SU-DHL-6 (cell line): ENCODE results near the gene APLN.

ENCODE experiments used
- H2AFZ ChIP-seq: fragments of 200-600 bp; sonication (generic); 2 replicates; pipeline ENCODE4 v1.6.1; 2014; ENCODE audit warnings: low read depth, mild to moderate bottlenecking, moderate library complexity, mixed read lengths, antibody characterized with exemption, low read length; ENCODE audit not compliant: severe bottlenecking
- H3F3A ChIP-seq: fragments of 200-600 bp; shearing (Covaris generic); 2 replicates; pipeline ENCODE4 v1.6.0; 2016; ENCODE audit warnings: antibody characterized with exemption, mild to moderate bottlenecking; ENCODE audit not compliant: insufficient read depth
- H3K27ac ChIP-seq: fragments of 200-600 bp; sonication (generic); 2 replicates; pipeline ENCODE4 v1.5.1; 2016; ENCODE audit warnings: low read depth, mild to moderate bottlenecking, low read length, moderate library complexity, mixed read lengths
- H3K27me3 ChIP-seq: fragments of 200-600 bp; sonication (generic), shearing (Covaris generic); 2 replicates; pipeline ENCODE4 v1.6.0; 2014; ENCODE audit warnings: mild to moderate bottlenecking, low read length
- H3K36me3 ChIP-seq: fragments of 200-600 bp; sonication (generic); 2 replicates; pipeline ENCODE4 v1.6.1; 2014; ENCODE audit warnings: mild to moderate bottlenecking, low read length, mixed read lengths
- H3K4me2 ChIP-seq: fragments of 300-600, 200-600 bp; shearing (Covaris generic), sonication (generic); 2 replicates; pipeline ENCODE4 v1.6.0; 2014; ENCODE audit warnings: low read length, low read depth, mild to moderate bottlenecking; ENCODE audit not compliant: poor library complexity, severe bottlenecking
- H3K4me3 ChIP-seq: fragments of 200-600 bp; sonication (generic); 2 replicates; pipeline ENCODE4 v1.5.1; 2014; ENCODE audit warnings: antibody characterized with exemption, low read length, mild to moderate bottlenecking, mixed read lengths; ENCODE audit not compliant: insufficient read depth, poor library complexity, severe bottlenecking
- H3K79me2 ChIP-seq: fragments of 200-600 bp; sonication (generic); 2 replicates; pipeline ENCODE4 v1.6.1; 2014; ENCODE audit warnings: mild to moderate bottlenecking, low read length, moderate library complexity; ENCODE audit not compliant: insufficient read depth
- H3K9ac ChIP-seq: fragments of 200-600 bp; sonication (generic); 2 replicates; pipeline ENCODE4 v1.7.0; 2014; ENCODE audit warnings: mild to moderate bottlenecking, low read length
- H3K9me2 ChIP-seq: fragments of 200-600 bp; sonication (generic); replicated peaks from 2 replicates; pipeline ENCODE4 v1.6.1; 2014; ENCODE audit warnings: low read length; ENCODE audit not compliant: insufficient read depth
- H3K9me3 ChIP-seq: fragments of 200-600 bp; sonication (generic); 2 replicates; pipeline ENCODE4 v1.6.1; 2014; ENCODE audit warnings: low read length, mixed read lengths; ENCODE audit not compliant: insufficient read depth
- H4K20me1 ChIP-seq: fragments of 200-600 bp; sonication (generic); 2 replicates; pipeline ENCODE4 v1.6.1; 2014; ENCODE audit warnings: low read depth, mild to moderate bottlenecking, antibody characterized with exemption, low read length, moderate library complexity, mixed read lengths
- EZH2phosphoT487 ChIP-seq: fragments of 200-600 bp; sonication (generic), shearing (Covaris generic); conservative IDR thresholded peaks from 2 replicates; pipeline ENCODE4 v1.6.1; 2018; ENCODE audit warnings: mild to moderate bottlenecking, antibody characterized with exemption, low read length, moderate library complexity, mixed read lengths
- TF ChIP-seq, protein P1 (sequence below): fragments of 200-600 bp; sonication (generic); IDR thresholded peaks from one replicate; pipeline ENCODE4 v1.5.1; 2017; ENCODE audit warnings: antibody characterized with exemption, mild to moderate bottlenecking, low read length, moderate library complexity; ENCODE audit not compliant: insufficient read depth, poor library complexity, severe bottlenecking

Gene APLN

DNA sequence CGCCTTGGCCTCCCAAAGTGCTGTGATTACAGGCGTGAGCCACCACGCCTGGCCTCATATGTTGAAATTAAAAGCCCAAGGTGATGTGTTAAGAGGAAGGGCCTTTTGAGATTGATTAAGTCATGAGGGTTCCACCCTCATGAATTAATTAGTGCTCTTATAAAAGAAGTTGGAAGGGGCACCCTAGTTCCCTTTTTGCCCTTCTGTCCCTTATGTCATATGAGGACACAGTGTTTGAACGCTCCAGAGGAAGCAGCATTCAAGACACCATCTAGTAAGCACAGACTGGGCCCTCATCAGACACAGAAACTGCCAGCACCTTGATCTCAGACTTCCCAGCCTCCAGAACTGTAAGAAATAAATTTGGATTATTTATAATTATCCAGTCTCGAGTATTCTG lies 5.1 kb upstream of the APLN start:
- Histone ChIP-seq H3K9me3 (no peaks in the 10 kb centered on the region), H3K4me3 (no peak overlapping the region), H3K27me3 (no peaks in the 10 kb centered on the region), H3K4me2 (no peak overlapping the region), H4K20me1 (no peaks in the 10 kb centered on the region), H3K9ac (no peak overlapping the region), H3K36me3 (no peaks in the 10 kb centered on the region), H3K79me2 (no peaks in the 10 kb centered on the region), H3K27ac (no peak overlapping the region), H3K9me2 (no peaks in the 10 kb centered on the region), H2AFZ (no peak overlapping the region), H3F3A (no peaks in the 10 kb centered on the region)
- TF ChIP-seq EZH2phosphoT487 = no peak
- TF ChIP-seq, protein P1, sequence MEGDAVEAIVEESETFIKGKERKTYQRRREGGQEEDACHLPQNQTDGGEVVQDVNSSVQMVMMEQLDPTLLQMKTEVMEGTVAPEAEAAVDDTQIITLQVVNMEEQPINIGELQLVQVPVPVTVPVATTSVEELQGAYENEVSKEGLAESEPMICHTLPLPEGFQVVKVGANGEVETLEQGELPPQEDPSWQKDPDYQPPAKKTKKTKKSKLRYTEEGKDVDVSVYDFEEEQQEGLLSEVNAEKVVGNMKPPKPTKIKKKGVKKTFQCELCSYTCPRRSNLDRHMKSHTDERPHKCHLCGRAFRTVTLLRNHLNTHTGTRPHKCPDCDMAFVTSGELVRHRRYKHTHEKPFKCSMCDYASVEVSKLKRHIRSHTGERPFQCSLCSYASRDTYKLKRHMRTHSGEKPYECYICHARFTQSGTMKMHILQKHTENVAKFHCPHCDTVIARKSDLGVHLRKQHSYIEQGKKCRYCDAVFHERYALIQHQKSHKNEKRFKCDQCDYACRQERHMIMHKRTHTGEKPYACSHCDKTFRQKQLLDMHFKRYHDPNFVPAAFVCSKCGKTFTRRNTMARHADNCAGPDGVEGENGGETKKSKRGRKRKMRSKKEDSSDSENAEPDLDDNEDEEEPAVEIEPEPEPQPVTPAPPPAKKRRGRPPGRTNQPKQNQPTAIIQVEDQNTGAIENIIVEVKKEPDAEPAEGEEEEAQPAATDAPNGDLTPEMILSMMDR = no peak

DNA sequence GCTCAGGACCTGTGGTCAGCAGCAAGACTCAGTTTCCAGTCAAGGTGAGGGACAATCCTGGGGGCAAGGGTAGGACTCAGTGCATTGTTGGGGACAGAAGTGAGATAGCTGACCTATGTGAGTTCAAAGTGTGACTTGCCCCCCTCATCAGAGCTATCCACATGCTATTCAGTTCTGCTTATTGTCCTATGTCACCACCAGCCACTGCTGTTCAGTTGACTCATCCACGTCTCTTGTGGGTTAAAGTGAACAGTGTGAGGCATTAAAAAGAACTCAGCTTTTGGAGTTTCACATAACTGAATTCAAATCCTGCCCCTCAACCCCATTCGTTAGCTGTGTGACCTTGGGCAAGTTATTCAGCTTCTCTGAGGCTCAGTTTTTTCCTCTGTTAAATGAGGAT lies 4.4 kb upstream of the APLN start:
- Histone ChIP-seq H4K20me1 (no peaks in the 10 kb centered on the region), H3K27ac (no peak overlapping the region), H3K9ac (no peak overlapping the region), H3K27me3 (no peaks in the 10 kb centered on the region), H3F3A (no peaks in the 10 kb centered on the region), H3K4me3 (no peak overlapping the region), H3K9me3 (no peaks in the 10 kb centered on the region), H3K4me2 (no peak overlapping the region), H3K79me2 (no peaks in the 10 kb centered on the region), H2AFZ (no peak overlapping the region), H3K36me3 (no peaks in the 10 kb centered on the region), H3K9me2 (no peaks in the 10 kb centered on the region)
- TF ChIP-seq EZH2phosphoT487 = no peak
- TF ChIP-seq, protein P1 = no peak

DNA sequence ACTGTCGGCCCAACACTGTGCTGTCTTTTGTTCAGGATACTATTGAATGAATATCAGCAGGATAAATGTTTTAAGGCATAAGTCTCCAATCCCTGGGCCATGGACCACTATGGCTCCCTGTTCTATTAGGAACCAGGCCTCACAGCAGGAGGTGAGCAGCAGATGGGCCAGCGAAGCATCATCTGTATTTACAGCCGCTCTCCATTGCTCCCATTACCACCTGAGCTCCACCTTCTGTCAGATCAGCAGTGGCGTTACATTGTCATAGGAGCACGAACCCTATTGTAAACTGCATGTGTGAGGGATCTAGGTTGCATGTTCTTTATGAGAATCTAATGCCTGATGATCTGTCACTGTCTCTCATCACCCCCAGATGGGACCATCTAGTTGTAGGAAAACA lies 3.7 kb upstream of the APLN start:
- Histone ChIP-seq H3K9me2 (no peaks in the 10 kb centered on the region), H3K9me3 (no peaks in the 10 kb centered on the region), H3K36me3 (no peaks in the 10 kb centered on the region), H2AFZ (no peak overlapping the region), H4K20me1 (no peaks in the 10 kb centered on the region), H3K79me2 (no peaks in the 10 kb centered on the region), H3F3A (no peaks in the 10 kb centered on the region), H3K27me3 (no peaks in the 10 kb centered on the region), H3K27ac (no peak overlapping the region), H3K4me2 (no peak overlapping the region), H3K9ac (no peak overlapping the region), H3K4me3 (no peak overlapping the region)
- TF ChIP-seq, protein P1 = no peak
- TF ChIP-seq EZH2phosphoT487 = no peak
